Lower leg skin (tissue), 4 donors: ENCODE measurements around the gene AP3S1. TPM values are rescaled to one million over a fixed set of nuclear protein-coding genes. Genes with fewer than 3 reads are reported as not detected.

Experiments used
- DNase-seq, 2 donors: peaks; one replicate each; pipeline ENCODE4 v3.0.0-alpha.2; 2019; ENCODE audit warnings: low spot score in 2 of 2
- H3K4me3 ChIP-seq: fragments of 200-600 bp; sonication (generic); 2 replicates; pipeline ENCODE4 v1.5.1; 2017; ENCODE audit warnings: mild to moderate bottlenecking, low read depth; ENCODE audit not compliant: poor library complexity, severe bottlenecking
- CTCF ChIP-seq, 3 donors: fragments of 450-650 bp; IDR thresholded peaks; one replicate each; pipeline ENCODE4 v1.5.1; 2016; ENCODE audit warnings: antibody characterized with exemption in 3 of 3, mild to moderate bottlenecking in 3 of 3, moderate library complexity in 2 of 3
- POLR2A ChIP-seq, 2 donors: fragments of 450-650 bp; IDR thresholded peaks; one replicate each; pipeline ENCODE4 v1.6.1; 2016 to 2017; ENCODE audit warnings: antibody characterized with exemption in 2 of 2, mild to moderate bottlenecking in 1 of 2, moderate library complexity in 1 of 2
- WGBS, 2 donors: methylation state at CpG; one replicate each; pipeline ENCODE4 v1.1.5; 2018; 5-methylcytosine and 5-hydroxymethylcytosine counted together
- intact Hi-C: fragments of 100-400 bp; cut with DNase I; formaldehyde crosslinking; loops from one replicate; pipeline ENCODE4 v1.15.0; 2023; ENCODE audit warnings: low total_unique reads
- total RNA-seq, 4 donors: library from RNA; depleted of rRNA; stranded (reverse); fragments of >200 nt; gene quantifications; one replicate each; pipeline ENCODE4 v1.1.0, GENCODE V29; 2016

AP3S1 gene
- total RNA-seq: 100 to 1,000 TPM in 1 of 4 donors, 10 to 100 TPM in 3; 53.3 to 198 (median 72.8) TPM

- H3K4me3 ChIP-seq: peak within 1 kb of the TSS; percentile 88
- peak; percentile 92 to 98 for DNase-seq
- intact Hi-C loops: no loop called here
- WGBS, 2 donors: 1 to 16% methylated on average over 34 to 45 of the region's 65 CpGs
- TF ChIP-seq POLR2A (IDR thresholded peaks at IDR 0.05): peak in 1 of 2 donors; percentile 83
- no peak for TF ChIP-seq CTCF (IDR thresholded peaks at IDR 0.05)
Observed at GRCh38 chr5:115841382-115842088, at the start of gene AP3S1, which contains the start of gene ATG12. TSS of gene AP3S1 (plus strand) at chr5:115841935. CDS start at chr5:115842038, 103 bp downstream. TSS of gene ATG12 (minus strand) at chr5:115841565. CDS start at chr5:115841552, 13 bp downstream.

- intact Hi-C loops: no loop called here
- 88 to 100% methylated on average over 1 of the region's 1 CpG for WGBS, 2 donors
- TF ChIP-seq CTCF (IDR thresholded peaks at IDR 0.05) (no peak), POLR2A (IDR thresholded peaks at IDR 0.05) (no peak)
- no peak overlapping the region for H3K4me3 ChIP-seq
- DNase-seq: no peak
Observed at GRCh38 chr5:115795700-115796099, 46.0 kb upstream of the AP3S1 start.

- intact Hi-C loops: no loop called here
- no peak for TF ChIP-seq CTCF (IDR thresholded peaks at IDR 0.05)
- TF ChIP-seq POLR2A (IDR thresholded peaks at IDR 0.05): no peak
- no peak overlapping the region for H3K4me3 ChIP-seq
- DNase-seq: no peak
- 93 to 98% methylated on average over 3 of the region's 3 CpGs for whole genome bisulfite sequencing, 2 donors
Observed at GRCh38 chr5:115796656-115797055, 45.1 kb upstream of the AP3S1 start.

- no peak overlapping the region for H3K4me3 ChIP-seq
- TF ChIP-seq CTCF (IDR thresholded peaks at IDR 0.05): no peak
- intact Hi-C loops: no loop called here
- DNase-seq: no peak
- WGBS, 2 donors: 76 to 78% methylated on average over 2 of the region's 2 CpGs
Observed at GRCh38 chr5:115798252-115798651, 43.5 kb upstream of the AP3S1 start.

- TF ChIP-seq POLR2A (IDR thresholded peaks at IDR 0.05) (no peak), CTCF (IDR thresholded peaks at IDR 0.05) (no peak)
- 89 to 90% methylated on average over 2 of the region's 2 CpGs for WGBS, 2 donors
- intact Hi-C loops: no loop called here
- DNase-seq: no peak
- H3K4me3 ChIP-seq: no peak overlapping the region
Observed at GRCh38 chr5:115800108-115800507, 41.6 kb upstream of the AP3S1 start.

GRCh38 chr5:115801152-115801551, 40.6 kb upstream of the AP3S1 start:
- WGBS, 2 donors: 88 to 97% methylated on average over 2 of the region's 2 CpGs
- intact Hi-C loops: no loop called here
- TF ChIP-seq CTCF (IDR thresholded peaks at IDR 0.05) (no peak), POLR2A (IDR thresholded peaks at IDR 0.05) (no peak)

More at GRCh38 chr5:115801152-115801551, 40.6 kb upstream of the AP3S1 start:
- no peak overlapping the region for H3K4me3 ChIP-seq
- DNase-seq: no peak
